H9 (cell line): ENCODE measurements around the gene CAPN8. TPM values are rescaled to one million over a fixed set of nuclear protein-coding genes. Genes with fewer than 3 reads are reported as not detected.

ENCODE experiments used
- DNase-seq: peaks from one replicate; pipeline ENCODE4 v3.0.0-alpha.2; 2017
- H2AFZ ChIP-seq: one replicate; pipeline ENCODE4 v1.6.1; 2013; ENCODE audit warnings: mild to moderate bottlenecking, low read length, control low read depth, moderate library complexity
- H2AK5ac ChIP-seq: 2 replicates; pipeline ENCODE4 v1.6.1; 2013; ENCODE audit warnings: low read length, control low read depth, mixed read lengths; ENCODE audit not compliant: insufficient read length
- H2BK120ac ChIP-seq: one replicate; pipeline ENCODE4 v1.6.1; 2013; ENCODE audit warnings: low read depth, mild to moderate bottlenecking, low read length, control low read depth, inconsistent platforms; ENCODE audit not compliant: poor library complexity, severe bottlenecking
- H2BK12ac ChIP-seq: 2 replicates; pipeline ENCODE4 v1.6.1; 2013; ENCODE audit warnings: low read length, control low read depth, mixed read lengths, low read depth; ENCODE audit not compliant: insufficient read length
- H2BK15ac ChIP-seq: 2 replicates; pipeline ENCODE4 v1.6.1; 2013; ENCODE audit warnings: low read depth, low read length, control low read depth
- H2BK20ac ChIP-seq: one replicate; pipeline ENCODE4 v1.6.1; 2013; ENCODE audit warnings: low read depth, mild to moderate bottlenecking, low read length, control low read depth, inconsistent platforms; ENCODE audit not compliant: poor library complexity, severe bottlenecking
- H2BK5ac ChIP-seq: 2 replicates; pipeline ENCODE4 v1.6.1; 2013; ENCODE audit warnings: low read length, control low read depth, mixed read lengths; ENCODE audit not compliant: insufficient read length
- H3K14ac ChIP-seq: 2 replicates; pipeline ENCODE4 v1.6.1; 2013; ENCODE audit warnings: low read length, control low read depth; ENCODE audit not compliant: insufficient read depth
- H3K18ac ChIP-seq: 2 replicates; pipeline ENCODE4 v1.6.1; 2013; ENCODE audit warnings: low read depth, mild to moderate bottlenecking, mixed read lengths, low read length, control low read depth; ENCODE audit not compliant: insufficient read length
- H3K23ac ChIP-seq: 2 replicates; pipeline ENCODE4 v1.6.1; 2013; ENCODE audit warnings: low read length, control low read depth, mixed read lengths, low read depth; ENCODE audit not compliant: insufficient read length
- H3K23me2 ChIP-seq: 2 replicates; pipeline ENCODE4 v1.6.1; 2013; ENCODE audit warnings: low read depth, mild to moderate bottlenecking, mixed read lengths, low read length, control low read depth; ENCODE audit not compliant: insufficient read length, poor library complexity, severe bottlenecking
- H3K27ac ChIP-seq: 2 replicates; pipeline ENCODE4 v1.5.1; 2013; ENCODE audit warnings: low read length, control low read depth, mixed read lengths, low read depth; ENCODE audit not compliant: insufficient read length
- H3K27me3 ChIP-seq: 2 replicates; pipeline ENCODE4 v1.6.1; 2013; ENCODE audit warnings: low read length, control low read depth, inconsistent platforms; ENCODE audit not compliant: insufficient read depth
- H3K4ac ChIP-seq: 2 replicates; pipeline ENCODE4 v1.6.1; 2013; ENCODE audit warnings: low read depth, mild to moderate bottlenecking, control low read depth, inconsistent platforms, low read length, moderate library complexity
- H3K4me1 ChIP-seq: 2 replicates; pipeline ENCODE4 v1.6.1; 2013; ENCODE audit warnings: low read length, control low read depth, inconsistent platforms; ENCODE audit not compliant: insufficient read depth
- H3K4me2 ChIP-seq: 2 replicates; pipeline ENCODE4 v1.6.1; 2013; ENCODE audit warnings: low read length, control low read depth, mixed read lengths; ENCODE audit not compliant: insufficient read length, insufficient read depth
- H3K56ac ChIP-seq: 2 replicates; pipeline ENCODE4 v1.6.1; 2013; ENCODE audit warnings: low read depth, mild to moderate bottlenecking, mixed read lengths, low read length, control low read depth; ENCODE audit not compliant: insufficient read length
- H3K79me1 ChIP-seq: 2 replicates; pipeline ENCODE4 v1.6.1; 2013; ENCODE audit warnings: low read depth, mild to moderate bottlenecking, moderate library complexity, low read length, control low read depth, inconsistent platforms; ENCODE audit not compliant: insufficient read depth, poor library complexity, severe bottlenecking
- H3K79me2 ChIP-seq: 2 replicates; pipeline ENCODE4 v1.6.1; 2013; ENCODE audit warnings: low read length, control low read depth, inconsistent platforms; ENCODE audit not compliant: insufficient read depth
- H3K9ac ChIP-seq: 2 replicates; pipeline ENCODE4 v1.6.1; 2013; ENCODE audit warnings: low read length, control low read depth, mixed read lengths; ENCODE audit not compliant: insufficient read length; ENCODE audit errors: extremely low read depth
- H3K9me3 ChIP-seq: one replicate; pipeline ENCODE4 v1.6.1; 2013; ENCODE audit warnings: low read depth, low read length, inconsistent platforms; ENCODE audit not compliant: control insufficient read depth
- H3T11ph ChIP-seq: one replicate; pipeline ENCODE4 v1.6.1; 2013; ENCODE audit warnings: mild to moderate bottlenecking, low read length, control low read depth, inconsistent platforms
- H4K20me1 ChIP-seq: one replicate; pipeline ENCODE4 v1.6.1; 2013; ENCODE audit not compliant: control insufficient read depth, insufficient read length, insufficient read depth
- H4K5ac ChIP-seq: 2 replicates; pipeline ENCODE4 v1.6.1; 2013; ENCODE audit warnings: low read depth, mild to moderate bottlenecking, mixed read lengths, low read length, control low read depth; ENCODE audit not compliant: insufficient read length
- H4K8ac ChIP-seq: replicated peaks from 2 replicates; pipeline ENCODE4 v1.6.1; 2013; ENCODE audit warnings: low read length, control low read depth, mixed read lengths, low read depth; ENCODE audit not compliant: insufficient read length
- H4K91ac ChIP-seq: 2 replicates; pipeline ENCODE4 v1.6.1; 2013; ENCODE audit warnings: low read depth, mild to moderate bottlenecking, moderate library complexity, mixed read lengths, low read length, control low read depth; ENCODE audit not compliant: insufficient read length
- H3K27ac Mint-ChIP-seq, 3 experiments: 2 replicates in 2 of 3; 3 replicates in 1 of 3; pipeline ENCODE4 v1.8.0; 2020 to 2021; ENCODE audit warnings: mixed read lengths in 3 of 3, mild to moderate bottlenecking in 1 of 3, moderate library complexity in 1 of 3
- H3K27me3 Mint-ChIP-seq: 2 replicates; pipeline ENCODE4 v1.8.0; 2021; ENCODE audit warnings: low read depth, mild to moderate bottlenecking, moderate library complexity, mixed read lengths
- H3K36me3 Mint-ChIP-seq, 3 experiments: 2 replicates in 2 of 3; 3 replicates in 1 of 3; pipeline ENCODE4 v1.8.0; 2020 to 2021; ENCODE audit warnings: low read depth in 3 of 3, mixed read lengths in 3 of 3; ENCODE audit not compliant: insufficient read depth in 1 of 3
- H3K4me1 Mint-ChIP-seq, 2 experiments: 2 replicates each; pipeline ENCODE4 v1.8.0; 2020; ENCODE audit warnings: mixed read lengths in 2 of 2
- H3K4me3 Mint-ChIP-seq, 2 experiments: 2 replicates in 1 of 2; 3 replicates in 1 of 2; pipeline ENCODE4 v1.8.0; 2020 to 2021; ENCODE audit warnings: mild to moderate bottlenecking in 2 of 2, mixed read lengths in 2 of 2, moderate library complexity in 1 of 2
- H3K9me3 Mint-ChIP-seq, 2 experiments: 2 replicates in 1 of 2; 3 replicates in 1 of 2; pipeline ENCODE4 v1.8.0; 2020; ENCODE audit warnings: mild to moderate bottlenecking in 2 of 2, mixed read lengths in 2 of 2, moderate library complexity in 1 of 2
- CTCF ChIP-seq: fragments of 200-600 bp; sonication (generic); conservative IDR thresholded peaks from 3 replicates; pipeline ENCODE4 v1.8.0; 2021; ENCODE audit warnings: antibody characterized with exemption, mild to moderate bottlenecking
- WGBS: extraction: QIAGEN DNeasy Blood & Tissue Kit; methylation state at CpG from one replicate; pipeline ENCODE4 v1.1.7; 2013; ENCODE audit warnings: missing lambda C conversion rate, low lambda C conversion rate, mixed read lengths; ENCODE audit not compliant: insufficient read length; ENCODE audit errors: extremely low coverage; 5-methylcytosine and 5-hydroxymethylcytosine counted together
- total RNA-seq: library from RNA; stranded (reverse); gene quantifications from 2 replicates; pipeline ENCODE4 v1.2.1, GENCODE V29; 2021

The CAPN8 gene
- total RNA-seq, 1 experiment from 2014 or later, result not detected

- H3K79me2 ChIP-seq, result no peaks in the 10 kb centered on the region
- H2BK12ac ChIP-seq, result no peak overlapping the region
- no peak overlapping the region for H4K91ac ChIP-seq
- no peak overlapping the region for H3K4me2 ChIP-seq
- DNase-seq, result no peak
- no CpG with 5 or more reads among the region's 1 CpG for WGBS
- no peak overlapping the region for H3K23ac ChIP-seq
- H3K79me1 ChIP-seq, result no peaks in the 10 kb centered on the region
- no peak overlapping the region for H4K8ac ChIP-seq
- H4K5ac ChIP-seq, result no peak overlapping the region
- no peak overlapping the region for H2AFZ ChIP-seq
- H3K27me3 Mint-ChIP-seq, result no peaks in the 10 kb centered on the region
- TF ChIP-seq CTCF, result 0 out of 3 replicates have a peak, but pooled peaks have one; percentile 13
- no peak overlapping the region for H3K14ac ChIP-seq
- no peak overlapping the region for H2BK20ac ChIP-seq
- H4K20me1 ChIP-seq, result no peaks in the 10 kb centered on the region
- H3K27ac ChIP-seq, result no peak overlapping the region
- no peak overlapping the region for H3K56ac ChIP-seq
- H3T11ph ChIP-seq, result no peak overlapping the region
- H3K27me3 ChIP-seq, result no peaks in the 10 kb centered on the region
- H2AK5ac ChIP-seq, result no peak overlapping the region
- peaks cover 49 to 55% of the 10 kb centered on the region in 2 experiments for H3K4me1 Mint-ChIP-seq
- H3K4me3 Mint-ChIP-seq, result no peak overlapping the region
- no peak overlapping the region for H3K18ac ChIP-seq
- H3K23me2 ChIP-seq, result no peaks in the 10 kb centered on the region
- H3K27ac Mint-ChIP-seq, result no peak overlapping the region
- no peaks in the 10 kb centered on the region; a peak in 1 of 5 replicates for H3K9me3 Mint-ChIP-seq
- H3K9me3 ChIP-seq, result no peaks in the 10 kb centered on the region
- no peak overlapping the region for H2BK5ac ChIP-seq
- no peak overlapping the region for H2BK120ac ChIP-seq
- H3K4me1 ChIP-seq, result peaks cover 6% of the 10 kb centered on the region; the same call in 1 of the 2 replicates
- no peak overlapping the region for H2BK15ac ChIP-seq
- H3K4ac ChIP-seq, result no peak overlapping the region
- H3K9ac ChIP-seq, result no peak overlapping the region
- H3K36me3 Mint-ChIP-seq, result no peaks in the 10 kb centered on the region
These were observed 16.3 kb downstream of the CAPN8 start for GRCh38 chr1:223649222-223649621.
